DND-41 (cell line): ENCODE results near the gene C10orf143.

Source experiments
- ATAC-seq: fragments of 200-7000 bp; cut with Tn5 transposase; 3 replicates; pipeline ENCODE4 v1.9.1; 2021; ENCODE audit warnings: low read depth; ENCODE audit not compliant: insufficient read depth
- DNase-seq: peaks from one replicate; pipeline ENCODE4 v3.0.0-alpha.2; 2020
- H2AFZ ChIP-seq: 2 replicates; pipeline ENCODE4 v1.6.0; 2012; ENCODE audit warnings: low read depth, low read length
- H3K27ac ChIP-seq: 2 replicates; pipeline ENCODE4 v1.5.1; 2012; ENCODE audit warnings: low read length, inconsistent platforms
- H3K27me3 ChIP-seq: fragments of 200-600 bp; sonication (generic); 2 replicates; pipeline ENCODE4 v1.6.0; 2012; ENCODE audit warnings: low read length, mild to moderate bottlenecking, inconsistent platforms; ENCODE audit not compliant: insufficient read depth, poor library complexity
- H3K36me3 ChIP-seq: 2 replicates; pipeline ENCODE4 v1.5.1; 2012; ENCODE audit warnings: low read length, inconsistent platforms; ENCODE audit not compliant: insufficient read depth
- H3K4me1 ChIP-seq: 2 replicates; pipeline ENCODE4 v1.5.1; 2012; ENCODE audit warnings: mild to moderate bottlenecking, low read length; ENCODE audit not compliant: insufficient read depth
- H3K4me2 ChIP-seq: 2 replicates; pipeline ENCODE4 v1.6.0; 2012; ENCODE audit warnings: mild to moderate bottlenecking, moderate library complexity, low read length, inconsistent platforms; ENCODE audit not compliant: insufficient read depth
- H3K4me3 ChIP-seq, 2 experiments: fragments of 200-600 bp in 1 of 2; shearing (Covaris generic) in 1 of 2; 2 replicates each; pipeline ENCODE4 v1.5.1; 2012 to 2016; ENCODE audit warnings: inconsistent platforms in 2 of 2, low read length in 2 of 2, mild to moderate bottlenecking in 2 of 2, low read depth in 1 of 2, moderate library complexity in 1 of 2
- H3K79me2 ChIP-seq: 2 replicates; pipeline ENCODE4 v1.6.0; 2012; ENCODE audit warnings: low read length, inconsistent platforms; ENCODE audit not compliant: insufficient read depth
- H3K9ac ChIP-seq: 2 replicates; pipeline ENCODE4 v1.6.0; 2012; ENCODE audit warnings: low read depth, mild to moderate bottlenecking, inconsistent platforms, low read length, moderate library complexity
- H3K9me3 ChIP-seq: 2 replicates; pipeline ENCODE4 v1.5.1; 2012; ENCODE audit warnings: low read length, moderate library complexity, mild to moderate bottlenecking, inconsistent platforms; ENCODE audit not compliant: insufficient read depth, severe bottlenecking
- H4K20me1 ChIP-seq: 2 replicates; pipeline ENCODE4 v1.6.0; 2012; ENCODE audit warnings: low read length; ENCODE audit not compliant: insufficient read depth
- CTCF ChIP-seq: IDR thresholded peaks from 2 replicates; pipeline ENCODE4 v1.5.1; 2012; ENCODE audit warnings: borderline replicate concordance, low read length, moderate library complexity, mild to moderate bottlenecking; ENCODE audit not compliant: poor library complexity, severe bottlenecking; ENCODE audit errors: extremely low read depth
- EZH2 ChIP-seq: IDR thresholded peaks from 3 replicates; pipeline ENCODE4 v1.6.1; 2012; ENCODE audit warnings: borderline replicate concordance, low read depth, mild to moderate bottlenecking, moderate library complexity, low read length, inconsistent platforms; ENCODE audit not compliant: severe bottlenecking

Gene C10orf143

GRCh38 chr10:130138479-130138866, 27.8 kb upstream of the C10orf143 start:
- Histone ChIP-seq H3K27me3 (no peaks in the 10 kb centered on the region), H3K4me3 (peak overlapping the region in 1 of 2 experiments; percentile 99; a peak in 1 of 4 replicates), H3K27ac (no peak overlapping the region), H4K20me1 (peaks cover 58% of the 10 kb centered on the region), H3K36me3 (peaks cover 22% of the 10 kb centered on the region), H3K4me2 (peak overlapping the region; percentile 99), H3K9ac (peak overlapping the region; percentile 90), H3K4me1 (peaks cover 42% of the 10 kb centered on the region), H2AFZ (no peak overlapping the region), H3K9me3 (no peaks in the 10 kb centered on the region), H3K79me2 (peaks cover 77% of the 10 kb centered on the region)
- DNase-seq = no peak
- no peak for ATAC-seq
- TF ChIP-seq CTCF = no peak
- TF ChIP-seq EZH2 = no peak

GRCh38 chr10:130137659-130138478, 27.2 kb upstream of the C10orf143 start:
- peak overlapping the region; percentile 90 for H3K9ac ChIP-seq
- H3K27me3 ChIP-seq = no peaks in the 10 kb centered on the region
- TF ChIP-seq EZH2 = no peak
- no peak for TF ChIP-seq CTCF
- no peak overlapping the region for H2AFZ ChIP-seq
- H3K27ac ChIP-seq = peak overlapping the region; percentile 79; the same call in 1 of the 2 replicates
- H3K36me3 ChIP-seq = peaks cover 19% of the 10 kb centered on the region
- H3K4me2 ChIP-seq = peak overlapping the region; percentile 99
- DNase-seq (no peak), ATAC-seq (no peak)
- H3K4me3 ChIP-seq = peak overlapping the region; percentile 98 to 99; a peak in 3 of 4 replicates
- H3K79me2 ChIP-seq = peaks cover 71% of the 10 kb centered on the region
- no peaks in the 10 kb centered on the region for H3K9me3 ChIP-seq
- peaks cover 53% of the 10 kb centered on the region for H4K20me1 ChIP-seq
- peaks cover 42% of the 10 kb centered on the region for H3K4me1 ChIP-seq

- H2AFZ ChIP-seq = peak overlapping the region; percentile 99; the same call in 1 of the 2 replicates
- peak overlapping the region; percentile 79 for H3K27ac ChIP-seq
- no peaks in the 10 kb centered on the region for H3K9me3 ChIP-seq
- H4K20me1 ChIP-seq = peaks cover 45% of the 10 kb centered on the region
- DNase-seq = no peak
- peaks cover 42% of the 10 kb centered on the region for H3K4me1 ChIP-seq
- H3K79me2 ChIP-seq = peaks cover 63% of the 10 kb centered on the region
- H3K4me3 ChIP-seq = peak overlapping the region; percentile 98 to 99
- peak overlapping the region; percentile 99 for H3K4me2 ChIP-seq
- H3K27me3 ChIP-seq = no peaks in the 10 kb centered on the region
- H3K9ac ChIP-seq = peak overlapping the region; percentile 90
- 0 out of 3 replicates have a peak, but pooled peaks have one; percentile 4 for ATAC-seq
- no peak for TF ChIP-seq EZH2
- no peak for TF ChIP-seq CTCF
- H3K36me3 ChIP-seq = peaks cover 16% of the 10 kb centered on the region
These were observed 26.4 kb upstream of the C10orf143 start for GRCh38 chr10:130137090-130137448.
